ENCODE results near the gene NEMP1.

NEMP1 gene

DNA sequence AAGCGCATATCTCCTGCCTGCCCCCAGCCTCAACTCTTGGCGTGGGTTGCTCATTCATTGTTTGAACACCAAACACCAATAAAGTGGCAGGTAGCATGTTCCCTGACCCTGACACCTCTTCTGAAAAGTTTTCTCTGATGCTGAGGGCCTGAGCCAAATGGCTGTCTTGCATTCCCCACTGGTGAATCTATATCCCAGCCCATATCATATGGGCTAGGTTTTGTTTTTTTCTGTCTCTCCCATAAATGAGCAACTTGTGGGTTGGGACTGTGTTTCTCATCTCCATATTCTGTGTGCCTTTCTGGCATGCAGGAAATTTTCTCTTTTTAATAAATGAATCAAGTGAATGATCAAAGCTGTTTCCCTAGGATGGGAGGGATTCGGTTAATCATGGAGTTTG lies 33.7 kb downstream of the NEMP1 start:
- Histone ChIP-seq H2BK120ac (ENCODE audit: low read depth, low read length) (no peak overlapping the region), H3K4me3 (ENCODE audit: low read length) (no peak overlapping the region), H3K79me1 (ENCODE audit: low read length) (no peaks in the 10 kb centered on the region), H3K9ac (ENCODE audit: low read length) (no peak overlapping the region), H3K36me3 (ENCODE audit: control insufficient read depth, insufficient read depth, low read length) (no peaks in the 10 kb centered on the region), H2AK5ac (ENCODE audit: low read length) (no peak overlapping the region), H3K4me1 (ENCODE audit: control insufficient read depth, low read depth, low read length) (no peaks in the 10 kb centered on the region), H3K18ac (ENCODE audit: low read length) (no peak overlapping the region), H4K8ac (ENCODE audit: low read depth, low read length) (no peak overlapping the region), H4K5ac (ENCODE audit: low read length) (no peak overlapping the region), H3K56ac (ENCODE audit: low read length) (no peak overlapping the region), H2BK15ac (replicated peaks; ENCODE audit: low read depth) (no peak overlapping the region), H3K27ac (ENCODE audit: low read depth, low read length) (no peak overlapping the region), H3K4ac (ENCODE audit: low read depth, low read length) (no peak overlapping the region), H3K4me2 (ENCODE audit: low read length) (no peak overlapping the region), H3K23ac (ENCODE audit: low read length) (no peak overlapping the region), H2BK5ac (ENCODE audit: low read length) (no peak overlapping the region), H3K27me3 (ENCODE audit: insufficient read depth, low read length, poor library complexity) (no peaks in the 10 kb centered on the region), H3K79me2 (ENCODE audit: control insufficient read depth, insufficient read depth, low read length) (no peaks in the 10 kb centered on the region)
- no peak for DNase-seq
- WGBS (ENCODE audit: extremely low coverage, insufficient coverage, low lambda C conversion rate), result no CpG with 5 or more reads among the region's 3 CpGs

DNA sequence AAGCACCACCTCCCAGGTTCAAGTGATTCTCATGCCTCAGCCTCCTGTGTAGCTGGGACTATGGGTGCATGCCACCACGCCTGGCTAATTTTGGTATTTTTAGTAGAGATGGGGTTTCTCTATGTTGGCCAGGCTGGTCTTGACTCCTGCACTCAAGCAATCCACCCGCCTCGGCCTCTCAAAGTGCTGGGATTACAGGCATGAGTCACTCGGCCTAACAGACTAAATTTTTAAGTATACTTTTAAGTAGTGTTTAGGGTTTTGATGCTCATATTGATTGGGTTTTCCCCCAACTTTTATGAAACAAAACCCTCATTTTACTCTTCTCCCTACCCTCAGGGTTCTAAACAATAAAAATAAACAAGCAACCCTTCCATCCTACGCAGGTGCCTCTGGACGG lies 34.1 kb downstream of the NEMP1 start:
- H3K9ac ChIP-seq (ENCODE audit: low read length), result no peak overlapping the region

GRCh38 chr12:57042695-57043094 lies 35.9 kb downstream of the NEMP1 start:
- H3K79me1 ChIP-seq (ENCODE audit: low read length), result no peaks in the 10 kb centered on the region
- no peaks in the 10 kb centered on the region for H3K27me3 ChIP-seq (ENCODE audit: insufficient read depth, low read length, poor library complexity)
- no peak overlapping the region for H3K4me3 ChIP-seq (ENCODE audit: low read length)
- WGBS (ENCODE audit: extremely low coverage, insufficient coverage, low lambda C conversion rate), result no CpG with 5 or more reads among the region's 2 CpGs
- no peak overlapping the region for H3K23ac ChIP-seq (ENCODE audit: low read length)
- no peak overlapping the region for H4K8ac ChIP-seq (ENCODE audit: low read depth, low read length)
- no peak overlapping the region for H3K4me2 ChIP-seq (ENCODE audit: low read length)
- H3K18ac ChIP-seq (ENCODE audit: low read length), result no peak overlapping the region
- no peak for DNase-seq
- no peaks in the 10 kb centered on the region for H3K36me3 ChIP-seq (ENCODE audit: control insufficient read depth, insufficient read depth, low read length)
- H3K9ac ChIP-seq (ENCODE audit: low read length), result no peak overlapping the region
- H3K56ac ChIP-seq (ENCODE audit: low read length), result no peak overlapping the region
- no peak overlapping the region for H3K27ac ChIP-seq (ENCODE audit: low read depth, low read length)
- H2AK5ac ChIP-seq (ENCODE audit: low read length), result no peak overlapping the region
- H2BK120ac ChIP-seq (ENCODE audit: low read depth, low read length), result no peak overlapping the region
- no peak overlapping the region for H3K4ac ChIP-seq (ENCODE audit: low read depth, low read length)
- H3K79me2 ChIP-seq (ENCODE audit: control insufficient read depth, insufficient read depth, low read length), result no peaks in the 10 kb centered on the region
- H2BK5ac ChIP-seq (ENCODE audit: low read length), result no peak overlapping the region
- no peaks in the 10 kb centered on the region for H3K4me1 ChIP-seq (ENCODE audit: control insufficient read depth, low read depth, low read length)
- no peak overlapping the region for H4K5ac ChIP-seq (ENCODE audit: low read length)
- H2BK15ac ChIP-seq (replicated peaks; ENCODE audit: low read depth), result no peak overlapping the region

More for the DNA sequence above, 34.1 kb downstream of the NEMP1 start:
- no peak overlapping the region for H2BK120ac ChIP-seq (ENCODE audit: low read depth, low read length)
- H3K4ac ChIP-seq (ENCODE audit: low read depth, low read length), result no peak overlapping the region
- no peak overlapping the region for H2AK5ac ChIP-seq (ENCODE audit: low read length)
- no peak overlapping the region for H2BK15ac ChIP-seq (replicated peaks; ENCODE audit: low read depth)
- WGBS (ENCODE audit: extremely low coverage, insufficient coverage, low lambda C conversion rate), result no CpG with 5 or more reads among the region's 6 CpGs
- no peak overlapping the region for H3K27ac ChIP-seq (ENCODE audit: low read depth, low read length)
- H3K56ac ChIP-seq (ENCODE audit: low read length), result no peak overlapping the region
- H3K4me1 ChIP-seq (ENCODE audit: control insufficient read depth, low read depth, low read length), result no peaks in the 10 kb centered on the region
- H2BK5ac ChIP-seq (ENCODE audit: low read length), result no peak overlapping the region
- H3K27me3 ChIP-seq (ENCODE audit: insufficient read depth, low read length, poor library complexity), result no peaks in the 10 kb centered on the region
- no peak for DNase-seq
- H3K36me3 ChIP-seq (ENCODE audit: control insufficient read depth, insufficient read depth, low read length), result no peaks in the 10 kb centered on the region
- H3K4me2 ChIP-seq (ENCODE audit: low read length), result no peak overlapping the region
- no peak overlapping the region for H3K23ac ChIP-seq (ENCODE audit: low read length)
- H3K4me3 ChIP-seq (ENCODE audit: low read length), result no peak overlapping the region
- no peak overlapping the region for H3K18ac ChIP-seq (ENCODE audit: low read length)
- no peak overlapping the region for H4K5ac ChIP-seq (ENCODE audit: low read length)
- no peak overlapping the region for H4K8ac ChIP-seq (ENCODE audit: low read depth, low read length)
- H3K79me2 ChIP-seq (ENCODE audit: control insufficient read depth, insufficient read depth, low read length), result no peaks in the 10 kb centered on the region
- no peaks in the 10 kb centered on the region for H3K79me1 ChIP-seq (ENCODE audit: low read length)

- no peak overlapping the region for H2BK120ac ChIP-seq (ENCODE audit: low read depth, low read length)
- H4K5ac ChIP-seq (ENCODE audit: low read length), result no peak overlapping the region
- H3K18ac ChIP-seq (ENCODE audit: low read length), result no peak overlapping the region
- no peaks in the 10 kb centered on the region for H3K4me1 ChIP-seq (ENCODE audit: control insufficient read depth, low read depth, low read length)
- no peak overlapping the region for H3K56ac ChIP-seq (ENCODE audit: low read length)
- no peaks in the 10 kb centered on the region for H3K79me1 ChIP-seq (ENCODE audit: low read length)
- no peak overlapping the region for H3K4me2 ChIP-seq (ENCODE audit: low read length)
- H3K23ac ChIP-seq (ENCODE audit: low read length), result no peak overlapping the region
- no peak overlapping the region for H2AK5ac ChIP-seq (ENCODE audit: low read length)
- no peaks in the 10 kb centered on the region for H3K79me2 ChIP-seq (ENCODE audit: control insufficient read depth, insufficient read depth, low read length)
- H3K9ac ChIP-seq (ENCODE audit: low read length), result no peak overlapping the region
- DNase-seq, result no peak
- H3K36me3 ChIP-seq (ENCODE audit: control insufficient read depth, insufficient read depth, low read length), result no peaks in the 10 kb centered on the region
- H3K4ac ChIP-seq (ENCODE audit: low read depth, low read length), result no peak overlapping the region
- no peak overlapping the region for H2BK5ac ChIP-seq (ENCODE audit: low read length)
- no peak overlapping the region for H3K4me3 ChIP-seq (ENCODE audit: low read length)
- no peak overlapping the region for H3K27ac ChIP-seq (ENCODE audit: low read depth, low read length)
- no CpG with 5 or more reads among the region's 2 CpGs for WGBS (ENCODE audit: extremely low coverage, insufficient coverage, low lambda C conversion rate)
- H3K27me3 ChIP-seq (ENCODE audit: insufficient read depth, low read length, poor library complexity), result no peaks in the 10 kb centered on the region
- H2BK15ac ChIP-seq (replicated peaks; ENCODE audit: low read depth), result no peak overlapping the region
- H4K8ac ChIP-seq (ENCODE audit: low read depth, low read length), result no peak overlapping the region
Measured at GRCh38 chr12:57040750-57041149, 37.8 kb downstream of the NEMP1 start.

DNA sequence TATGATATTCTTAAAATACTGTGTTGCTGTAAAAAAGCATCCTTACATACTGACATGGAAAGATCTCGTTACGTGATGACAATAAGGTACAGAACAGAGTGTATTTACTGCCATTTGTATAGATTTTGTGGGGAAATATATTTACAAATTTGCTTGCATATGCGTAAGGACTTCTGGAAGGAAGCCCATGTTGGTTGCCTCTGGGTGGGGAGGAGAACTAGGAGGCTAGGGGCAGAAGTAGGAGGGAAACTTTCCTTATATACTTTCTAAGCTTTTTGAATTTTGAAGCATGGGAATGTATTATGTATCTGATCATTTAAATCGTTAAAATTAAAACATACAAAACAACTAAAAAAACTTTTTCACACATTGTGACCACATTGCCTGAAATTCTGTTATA lies 38.4 kb downstream of the NEMP1 start:
- no peaks in the 10 kb centered on the region for H3K36me3 ChIP-seq (ENCODE audit: control insufficient read depth, insufficient read depth, low read length)
- H3K27me3 ChIP-seq (ENCODE audit: insufficient read depth, low read length, poor library complexity), result no peaks in the 10 kb centered on the region
- no peak overlapping the region for H3K4ac ChIP-seq (ENCODE audit: low read depth, low read length)
- H3K4me2 ChIP-seq (ENCODE audit: low read length), result no peak overlapping the region
- H2BK5ac ChIP-seq (ENCODE audit: low read length), result no peak overlapping the region
- H3K79me1 ChIP-seq (ENCODE audit: low read length), result no peaks in the 10 kb centered on the region
- H4K5ac ChIP-seq (ENCODE audit: low read length), result no peak overlapping the region
- no peak overlapping the region for H3K4me3 ChIP-seq (ENCODE audit: low read length)
- no peak overlapping the region for H4K8ac ChIP-seq (ENCODE audit: low read depth, low read length)
- H3K18ac ChIP-seq (ENCODE audit: low read length), result no peak overlapping the region
- H3K56ac ChIP-seq (ENCODE audit: low read length), result no peak overlapping the region
- no peak overlapping the region for H2BK15ac ChIP-seq (replicated peaks; ENCODE audit: low read depth)
- H3K9ac ChIP-seq (ENCODE audit: low read length), result no peak overlapping the region
- no peak overlapping the region for H2BK120ac ChIP-seq (ENCODE audit: low read depth, low read length)
- H3K23ac ChIP-seq (ENCODE audit: low read length), result no peak overlapping the region
- H3K79me2 ChIP-seq (ENCODE audit: control insufficient read depth, insufficient read depth, low read length), result no peaks in the 10 kb centered on the region
- no peak overlapping the region for H2AK5ac ChIP-seq (ENCODE audit: low read length)
- no peak for DNase-seq
- WGBS (ENCODE audit: extremely low coverage, insufficient coverage, low lambda C conversion rate), result no CpG with 5 or more reads among the region's 4 CpGs
- no peak overlapping the region for H3K27ac ChIP-seq (ENCODE audit: low read depth, low read length)
- no peaks in the 10 kb centered on the region for H3K4me1 ChIP-seq (ENCODE audit: control insufficient read depth, low read depth, low read length)

GRCh38 chr12:57039016-57039798 lies 39.4 kb downstream of the NEMP1 start:
- no CpG with 5 or more reads among the region's 9 CpGs for WGBS (ENCODE audit: extremely low coverage, insufficient coverage, low lambda C conversion rate)
- DNase-seq, result no peak
- Histone ChIP-seq H2BK5ac (ENCODE audit: low read length) (no peak overlapping the region), H3K79me1 (ENCODE audit: low read length) (no peaks in the 10 kb centered on the region), H3K4ac (ENCODE audit: low read depth, low read length) (no peak overlapping the region), H3K56ac (ENCODE audit: low read length) (no peak overlapping the region), H3K27me3 (ENCODE audit: insufficient read depth, low read length, poor library complexity) (no peaks in the 10 kb centered on the region), H3K9ac (ENCODE audit: low read length) (no peak overlapping the region), H3K4me1 (ENCODE audit: control insufficient read depth, low read depth, low read length) (no peaks in the 10 kb centered on the region), H3K27ac (ENCODE audit: low read depth, low read length) (no peak overlapping the region), H3K4me2 (ENCODE audit: low read length) (no peak overlapping the region), H3K23ac (ENCODE audit: low read length) (no peak overlapping the region), H3K36me3 (ENCODE audit: control insufficient read depth, insufficient read depth, low read length) (no peaks in the 10 kb centered on the region), H3K18ac (ENCODE audit: low read length) (no peak overlapping the region), H2BK120ac (ENCODE audit: low read depth, low read length) (no peak overlapping the region), H4K5ac (ENCODE audit: low read length) (no peak overlapping the region), H3K4me3 (ENCODE audit: low read length) (no peak overlapping the region), H2BK15ac (replicated peaks; ENCODE audit: low read depth) (no peak overlapping the region), H3K79me2 (ENCODE audit: control insufficient read depth, insufficient read depth, low read length) (no peaks in the 10 kb centered on the region), H4K8ac (ENCODE audit: low read depth, low read length) (no peak overlapping the region), H2AK5ac (ENCODE audit: low read length) (no peak overlapping the region)

All from mesendoderm (in vitro differentiated cells).